H4 (cell line): ENCODE data around the gene NPFFR1. TPM values are rescaled to one million over a fixed set of nuclear protein-coding genes. Genes with fewer than 3 reads are reported as not detected.
"Not testable (repeated sequence)": the region's sequence is repeated elsewhere in the genome, so short reads cannot be mapped to it uniquely, and the experiment has no call there.

ENCODE experiments used
- DNase-seq: peaks from one replicate; pipeline ENCODE4 v3.0.0-alpha.2; 2015; ENCODE audit warnings: low spot score
- total RNA-seq: library from RNA; depleted of rRNA; stranded (reverse); fragments of >200 nt; shearing (Covaris generic); gene quantifications from 2 replicates; pipeline ENCODE4 v1.2.3, GENCODE V29; 2014; rRNA removed

The NPFFR1 gene
- total RNA-seq, 1 experiment from 2014 or later, result not detected

DNA sequence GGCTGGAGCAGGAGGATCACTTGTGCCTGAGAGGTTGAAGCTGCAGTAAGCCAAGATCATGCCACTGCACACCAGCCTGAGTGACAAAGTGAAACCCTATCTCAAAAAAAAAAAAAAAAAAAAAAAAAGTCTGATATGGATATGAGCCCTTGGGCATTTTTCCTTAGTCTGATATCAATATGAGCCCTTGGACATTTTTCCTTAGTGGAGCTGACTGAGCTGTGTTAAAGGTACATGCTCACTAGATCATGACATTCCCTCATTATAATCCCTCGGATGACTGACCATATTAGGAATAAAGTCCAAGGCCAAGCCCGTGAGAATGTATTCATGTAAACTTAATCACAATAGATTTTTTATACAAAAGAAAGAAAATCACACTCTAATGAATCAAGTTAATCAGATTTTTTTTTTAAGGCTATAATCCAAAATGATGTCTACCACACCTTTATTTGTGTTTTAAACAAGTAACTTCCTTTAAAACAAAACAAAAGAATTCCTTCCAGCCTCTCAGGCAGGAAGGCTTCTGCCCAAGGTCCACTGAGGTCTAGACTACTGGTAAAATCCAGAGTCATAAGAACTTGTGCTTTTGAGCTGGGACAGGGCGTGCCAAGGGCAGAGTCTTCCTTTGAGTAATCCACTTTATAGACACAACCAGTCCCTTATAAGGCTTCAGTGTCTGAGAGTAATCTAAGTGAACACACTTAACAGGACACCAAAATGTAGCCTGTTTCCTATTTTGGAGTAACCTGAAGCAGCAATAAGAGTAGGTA, 56.1 kb downstream of the NPFFR1 start:
- DNase-seq, result no peak

DNA sequence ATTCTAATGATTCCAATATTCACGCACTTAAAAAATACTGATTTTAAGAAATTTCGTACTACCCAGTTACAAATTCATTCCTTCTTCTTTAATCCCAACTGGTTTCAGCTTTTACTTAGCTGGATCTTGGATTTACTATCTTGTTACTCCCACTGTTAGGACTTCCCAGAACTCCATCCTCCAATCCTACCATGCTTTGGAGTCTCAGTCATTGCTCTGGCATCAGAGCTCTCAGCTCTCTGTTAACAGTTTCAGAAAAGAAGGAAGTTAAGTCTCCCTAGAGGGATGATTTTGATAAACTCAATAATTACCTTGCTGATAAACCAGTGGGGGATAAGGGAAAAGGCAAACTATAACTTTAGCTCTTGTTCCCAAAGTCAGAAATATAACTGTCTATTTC, 60.1 kb downstream of the NPFFR1 start:
- no peak for DNase-seq

DNA sequence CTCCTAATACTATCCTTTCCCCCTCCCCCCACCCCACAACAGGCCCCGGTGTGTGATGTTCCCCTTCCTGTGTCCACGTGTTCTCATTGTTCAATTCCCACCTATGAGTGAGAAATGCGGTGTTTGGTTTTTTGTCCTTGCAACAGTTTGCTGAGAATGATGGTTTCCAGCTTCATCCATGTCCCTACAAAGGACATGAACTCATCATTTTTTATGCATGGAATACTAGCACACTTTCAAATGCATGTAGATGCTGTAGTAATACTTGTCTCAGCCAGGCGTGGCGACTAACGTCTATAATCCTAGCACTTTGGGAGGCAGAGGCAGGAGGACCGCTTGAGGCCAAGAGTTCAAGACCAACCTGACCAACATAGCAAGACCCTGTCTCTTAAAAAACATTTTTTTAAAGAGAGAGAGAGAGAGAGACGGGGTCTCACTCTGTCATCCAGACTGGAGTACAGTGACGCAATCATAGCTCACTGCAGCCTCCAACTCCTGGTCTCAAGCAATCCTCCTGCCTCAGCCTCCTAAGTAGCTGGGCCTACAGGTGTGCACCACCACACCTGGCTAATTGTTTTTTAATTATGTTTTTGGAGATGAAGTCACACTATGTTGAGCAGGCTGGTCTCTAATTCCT, 60.9 kb downstream of the NPFFR1 start:
- not testable (repeated sequence) for DNase-seq

DNA sequence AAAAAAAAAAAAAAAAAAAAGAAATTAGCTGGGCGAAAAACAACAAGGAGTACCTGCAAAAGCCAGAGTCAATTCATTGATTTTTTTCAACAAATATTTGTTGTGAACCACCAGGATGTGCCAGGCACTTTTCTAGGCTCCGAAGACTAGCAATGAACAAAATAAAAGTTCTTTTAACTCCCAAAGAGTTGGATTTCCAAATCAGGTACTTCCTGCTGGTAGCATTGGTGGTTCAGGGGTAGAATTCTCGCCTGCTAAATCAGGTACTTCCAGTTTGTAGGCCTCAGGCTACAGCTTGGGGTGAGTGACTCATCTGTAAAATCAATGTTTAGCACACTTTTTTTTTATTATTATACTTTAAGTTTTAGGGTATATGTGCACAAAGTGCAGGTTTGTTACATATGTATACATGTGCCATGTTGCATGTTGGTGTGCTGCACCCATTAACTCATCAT, 61.4 kb downstream of the NPFFR1 start:
- DNase-seq, result no peak

DNA sequence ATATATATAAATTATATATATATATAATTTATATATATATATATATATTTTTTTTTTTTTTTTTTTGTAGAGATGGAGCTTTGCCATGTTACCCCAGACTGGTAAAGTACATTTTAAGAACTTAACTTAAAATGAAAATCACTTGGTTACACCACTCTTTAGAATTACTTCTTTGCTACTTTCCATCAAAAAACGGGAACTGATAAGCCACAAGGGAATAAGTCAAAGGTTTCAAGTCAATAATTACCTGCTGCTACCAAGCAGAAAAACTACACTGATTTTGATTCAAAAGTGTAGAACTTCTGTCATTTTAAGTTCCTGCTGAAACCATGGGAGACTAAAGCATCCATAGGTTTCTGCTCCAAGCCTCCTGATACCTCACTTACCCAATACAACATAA, 62.8 kb downstream of the NPFFR1 start:
- no peak for DNase-seq

DNA sequence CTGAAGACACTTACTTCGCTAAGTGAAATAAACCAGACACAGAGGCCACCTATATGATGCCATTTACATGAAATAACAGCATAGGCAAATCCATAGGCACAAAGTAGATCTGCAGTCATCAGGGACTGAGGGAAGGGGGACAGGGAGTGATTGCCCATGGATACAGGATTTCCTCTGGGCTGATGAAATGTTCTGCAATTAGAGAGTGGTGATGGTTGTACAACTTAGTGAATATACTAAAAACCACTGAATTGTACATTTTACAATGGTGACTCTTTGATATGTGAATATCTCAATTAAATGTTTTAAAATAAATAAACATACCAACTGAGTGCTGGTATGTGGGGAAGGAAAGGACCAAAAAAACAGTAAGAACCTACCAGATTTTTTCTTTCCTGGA, 70.9 kb downstream of the NPFFR1 start:
- DNase-seq, result no peak

DNA sequence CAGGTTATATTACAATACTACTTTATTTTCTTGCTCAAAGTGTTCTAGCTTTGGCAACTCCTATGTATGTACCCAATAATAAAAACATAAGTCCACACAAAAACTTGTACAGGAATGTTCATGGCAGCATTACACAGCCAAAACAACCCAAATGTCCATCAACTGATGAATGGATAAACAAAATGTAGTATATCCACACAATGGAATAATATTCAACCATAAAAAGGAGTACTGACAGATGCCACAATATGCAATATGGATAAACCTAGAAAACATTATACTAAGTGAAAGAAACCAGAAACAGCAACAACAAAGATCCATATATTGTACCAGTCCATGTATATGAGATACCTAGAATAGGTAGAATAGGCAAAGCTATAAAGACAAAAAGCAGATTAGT, 71.5 kb downstream of the NPFFR1 start:
- DNase-seq, result no peak

DNA sequence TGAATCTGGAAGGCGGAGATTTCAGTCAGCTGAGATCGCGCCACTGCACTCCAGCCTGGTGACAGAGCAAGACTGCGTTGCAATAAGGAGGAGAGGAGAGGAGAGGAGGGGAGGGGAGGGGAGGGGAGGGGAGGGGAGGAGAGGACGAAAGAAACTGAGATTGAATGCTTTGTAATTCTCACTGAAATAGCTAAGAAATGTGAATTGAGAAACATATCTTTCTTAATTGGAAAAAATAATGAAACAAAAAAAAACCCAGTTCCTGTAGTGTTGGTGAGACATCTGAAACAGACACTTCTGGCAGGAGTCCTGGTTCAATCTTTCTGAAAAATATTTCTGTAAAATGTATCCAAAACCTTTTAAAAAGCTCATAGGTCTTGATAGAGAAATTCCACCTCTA, 77.0 kb downstream of the NPFFR1 start:
- DNase-seq, result no peak

DNA sequence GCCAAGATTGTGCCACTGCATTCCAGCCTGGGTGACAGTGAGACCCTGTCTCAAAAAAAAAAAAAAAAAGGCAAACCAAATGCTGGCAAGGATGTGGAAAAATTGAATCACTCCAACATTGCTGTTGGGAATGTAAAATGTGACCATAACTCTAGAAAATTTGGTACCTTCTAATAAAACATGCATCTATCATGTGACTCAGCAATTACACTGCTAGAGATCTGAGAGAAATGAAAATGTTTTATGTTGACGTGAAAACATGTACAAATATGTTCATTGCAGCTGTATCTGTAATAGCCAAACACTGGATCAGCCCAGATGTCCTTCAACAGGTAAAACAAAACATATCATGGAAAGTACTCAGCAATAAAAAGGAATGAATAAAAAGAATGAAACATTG, 82.7 kb downstream of the NPFFR1 start:
- no peak for DNase-seq

DNA sequence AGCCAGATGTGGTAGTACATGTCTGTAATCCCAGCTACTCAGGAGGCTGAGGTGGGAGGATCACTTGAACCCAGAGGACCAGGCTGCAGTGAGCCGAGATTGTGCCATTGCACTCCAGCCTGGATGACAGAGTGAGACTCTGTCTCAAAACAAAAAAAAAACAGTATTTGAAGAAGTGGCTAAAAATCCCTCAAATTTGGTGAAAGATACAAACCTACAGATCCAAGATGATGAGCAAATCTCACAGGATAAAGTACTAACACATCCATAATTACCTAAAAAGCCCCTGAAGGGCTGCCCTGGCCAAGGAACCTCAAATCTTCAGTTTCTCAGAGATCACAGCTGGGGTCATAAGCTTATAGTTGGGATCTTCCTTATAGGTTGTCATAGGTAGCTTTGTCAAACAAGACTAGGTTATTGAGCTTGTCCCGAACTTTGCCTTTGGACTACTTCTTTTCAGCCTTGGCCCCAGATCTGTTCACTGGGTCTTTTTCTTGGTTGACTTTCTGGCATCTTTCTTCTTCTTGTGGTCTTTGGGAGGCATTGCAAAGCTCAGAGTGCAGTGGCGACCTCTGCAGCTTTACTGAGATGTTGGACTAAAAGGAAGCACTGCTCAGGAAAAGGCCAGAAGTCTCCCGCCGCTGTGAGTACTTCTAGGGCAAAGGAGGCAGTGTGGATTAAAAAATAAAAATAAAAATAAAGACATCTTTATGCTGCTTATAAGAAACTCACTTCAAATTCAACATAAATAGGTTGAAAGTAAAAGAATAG, 84.9 kb downstream of the NPFFR1 start:
- no peak for DNase-seq

Other genes starting within 250 kb of the NPFFR1 start
- 37.9 and 42.7 TPM in 2 replicates for gene MACROH2A2, start 231.2 kb downstream of the NPFFR1 start, total RNA-seq
- 9.2 and 10.6 TPM in 2 replicates for gene AIFM2, start 151.2 kb downstream of the NPFFR1 start, total RNA-seq
- 9.2 and 10.5 TPM in 2 replicates for gene TYSND1, start 137.3 kb downstream of the NPFFR1 start, total RNA-seq
- 75.0 and 90.9 TPM in 2 replicates for gene SAR1A, start 113.5 kb downstream of the NPFFR1 start, total RNA-seq
- gene PPA1, start 50.6 kb downstream of the NPFFR1 start, total RNA-seq, result 301 and 357 TPM in 2 replicates
- gene LRRC20, start 98.6 kb upstream of the NPFFR1 start, total RNA-seq, result 8.2 and 9.3 TPM in 2 replicates
- gene EIF4EBP2, start 120.1 kb upstream of the NPFFR1 start, total RNA-seq, result 28.7 and 38.8 TPM in 2 replicates
- gene NODAL, start 157.7 kb upstream of the NPFFR1 start, total RNA-seq, result not detected in 2 replicates
- 1.3 and 3.0 TPM in 2 replicates for gene PALD1, start 194.8 kb upstream of the NPFFR1 start, total RNA-seq